ENCODE measurements around the gene POM121. TPM values are rescaled to one million over a fixed set of nuclear protein-coding genes. Genes with fewer than 3 reads are reported as not detected.
"Not testable (repeated sequence)": the region's sequence is repeated elsewhere in the genome, so short reads cannot be mapped to it uniquely, and the experiment has no call there.

The POM121 gene
- total RNA-seq, 2 experiments from 2014 or later: 14.8 to 75.9 TPM

GRCh38 chr7:72963056-72963455 is 38.2 kb downstream of the POM121 start:
- H3K9me2 ChIP-seq (ENCODE audit: insufficient read depth, low read length); H3K79me2 ChIP-seq (ENCODE audit: insufficient read depth, low read depth, low read length); CTCF ChIA-PET (ENCODE audit: unreplicated experiment): not testable (repeated sequence)

GRCh38 chr7:72965186-72965975 is 40.5 kb downstream of the POM121 start:
- H3K79me2 ChIP-seq (ENCODE audit: insufficient read depth, low read depth, low read length); H3K9me2 ChIP-seq (ENCODE audit: insufficient read depth, low read length); H3K4me3 ChIP-seq (ENCODE audit: low read depth, low read length, poor library complexity, severe bottlenecking); H2AFZ ChIP-seq (ENCODE audit: low read length); BruUV-seq (replicated peaks); DNase-seq (ENCODE audit: low spot score); H3K27ac ChIP-seq (ENCODE audit: low read depth, low read length, poor library complexity, severe bottlenecking); H3K36me3 ChIP-seq (ENCODE audit: insufficient read depth, low read length); H4K20me1 ChIP-seq (ENCODE audit: insufficient read depth, low read length); H3K4me2 ChIP-seq (ENCODE audit: low read length); POLR2A ChIA-PET; intact Hi-C loops (cut with micrococcal nuclease; ENCODE audit: unreplicated experiment); H3K4me1 ChIP-seq (ENCODE audit: insufficient read depth, low read length, poor library complexity, severe bottlenecking); H3K9me3 ChIP-seq (ENCODE audit: low read length); CTCF ChIA-PET (ENCODE audit: unreplicated experiment): not testable (repeated sequence)

More at GRCh38 chr7:72963056-72963455, 38.2 kb downstream of the POM121 start:
- intact Hi-C loops (cut with micrococcal nuclease; ENCODE audit: unreplicated experiment); H3K27ac ChIP-seq (ENCODE audit: low read depth, low read length, poor library complexity, severe bottlenecking); DNase-seq (ENCODE audit: low spot score); H3K36me3 ChIP-seq (ENCODE audit: insufficient read depth, low read length); BruUV-seq (replicated peaks); H3K9me3 ChIP-seq (ENCODE audit: low read length); H3K4me1 ChIP-seq (ENCODE audit: insufficient read depth, low read length, poor library complexity, severe bottlenecking); H3K4me3 ChIP-seq (ENCODE audit: low read depth, low read length, poor library complexity, severe bottlenecking); H3K4me2 ChIP-seq (ENCODE audit: low read length); H4K20me1 ChIP-seq (ENCODE audit: insufficient read depth, low read length); POLR2A ChIA-PET; H2AFZ ChIP-seq (ENCODE audit: low read length): not testable (repeated sequence)

DNA sequence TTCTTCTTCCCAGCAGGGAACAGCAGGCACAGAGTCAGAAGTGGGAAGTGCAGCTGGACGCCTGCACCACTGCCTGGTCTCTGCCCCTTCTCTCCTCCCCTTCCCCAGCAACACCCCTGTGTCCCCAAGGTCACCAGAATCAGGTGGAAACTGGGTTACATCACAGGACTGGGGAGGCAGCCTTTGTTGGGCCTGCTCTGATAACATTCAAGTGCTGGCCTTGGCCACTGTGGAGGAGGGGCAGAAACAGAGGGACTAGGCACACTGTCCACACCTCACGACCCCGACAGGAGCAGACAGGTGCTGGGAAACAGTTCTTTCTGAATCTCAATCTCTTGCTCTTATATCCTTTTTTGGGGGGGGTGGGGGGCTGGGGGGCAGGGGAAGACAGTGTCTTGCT is 42.0 kb downstream of the POM121 start:
- H3K9me3 ChIP-seq (ENCODE audit: low read length); CTCF ChIA-PET (ENCODE audit: unreplicated experiment): not testable (repeated sequence)

DNA sequence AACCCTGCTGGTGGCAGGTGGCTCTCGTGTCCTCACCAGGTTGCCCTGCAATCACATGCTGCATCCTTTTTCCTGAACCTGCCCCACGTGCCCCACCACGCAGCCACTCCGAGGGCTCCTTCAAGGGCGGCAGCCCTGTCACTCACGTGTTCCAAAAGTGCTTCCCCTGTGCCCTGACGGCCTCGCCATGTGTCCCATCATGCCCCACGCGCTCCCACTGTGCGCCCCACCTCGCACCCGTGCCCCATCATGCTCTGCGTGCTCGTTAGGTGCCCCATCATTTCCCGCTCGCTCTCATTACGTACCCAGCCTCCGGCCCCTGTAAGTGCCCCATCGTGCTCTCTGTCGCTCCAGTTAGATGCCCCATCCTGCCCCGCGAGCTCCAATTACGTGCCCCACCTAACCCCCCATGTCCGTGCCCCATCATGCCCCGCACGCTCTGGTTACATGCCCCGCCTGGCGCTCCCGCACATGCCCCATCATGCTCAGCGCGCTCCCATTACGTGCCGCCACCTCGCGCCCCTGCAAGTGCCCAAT is 44.2 kb downstream of the POM121 start, which contains the start of gene TRIM74:
TRIM74 (minus strand) TSS at position 487 of the 537 bp plus-strand sequence. CDS start 3,309 bp downstream, outside the sequence.
- DNase-seq (ENCODE audit: low spot score); H3K27ac ChIP-seq (ENCODE audit: low read depth, low read length, poor library complexity, severe bottlenecking); POLR2A ChIA-PET; H3K4me1 ChIP-seq (ENCODE audit: insufficient read depth, low read length, poor library complexity, severe bottlenecking); H3K4me2 ChIP-seq (ENCODE audit: low read length); BruUV-seq (replicated peaks); H3K9me3 ChIP-seq (ENCODE audit: low read length); H3K4me3 ChIP-seq (ENCODE audit: low read depth, low read length, poor library complexity, severe bottlenecking); CTCF ChIA-PET (ENCODE audit: unreplicated experiment); H2AFZ ChIP-seq (ENCODE audit: low read length); H3K36me3 ChIP-seq (ENCODE audit: insufficient read depth, low read length); H4K20me1 ChIP-seq (ENCODE audit: insufficient read depth, low read length); H3K9me2 ChIP-seq (ENCODE audit: insufficient read depth, low read length); H3K79me2 ChIP-seq (ENCODE audit: insufficient read depth, low read depth, low read length); intact Hi-C loops (cut with micrococcal nuclease; ENCODE audit: unreplicated experiment): not testable (repeated sequence)

More for the DNA sequence above, 42.0 kb downstream of the POM121 start:
- BruUV-seq (replicated peaks); H3K4me1 ChIP-seq (ENCODE audit: insufficient read depth, low read length, poor library complexity, severe bottlenecking); H2AFZ ChIP-seq (ENCODE audit: low read length); intact Hi-C loops (cut with micrococcal nuclease; ENCODE audit: unreplicated experiment); DNase-seq (ENCODE audit: low spot score); H3K79me2 ChIP-seq (ENCODE audit: insufficient read depth, low read depth, low read length); H3K27ac ChIP-seq (ENCODE audit: low read depth, low read length, poor library complexity, severe bottlenecking); POLR2A ChIA-PET; H3K4me2 ChIP-seq (ENCODE audit: low read length); H3K4me3 ChIP-seq (ENCODE audit: low read depth, low read length, poor library complexity, severe bottlenecking); H4K20me1 ChIP-seq (ENCODE audit: insufficient read depth, low read length); H3K9me2 ChIP-seq (ENCODE audit: insufficient read depth, low read length); H3K36me3 ChIP-seq (ENCODE audit: insufficient read depth, low read length): not testable (repeated sequence)

DNA sequence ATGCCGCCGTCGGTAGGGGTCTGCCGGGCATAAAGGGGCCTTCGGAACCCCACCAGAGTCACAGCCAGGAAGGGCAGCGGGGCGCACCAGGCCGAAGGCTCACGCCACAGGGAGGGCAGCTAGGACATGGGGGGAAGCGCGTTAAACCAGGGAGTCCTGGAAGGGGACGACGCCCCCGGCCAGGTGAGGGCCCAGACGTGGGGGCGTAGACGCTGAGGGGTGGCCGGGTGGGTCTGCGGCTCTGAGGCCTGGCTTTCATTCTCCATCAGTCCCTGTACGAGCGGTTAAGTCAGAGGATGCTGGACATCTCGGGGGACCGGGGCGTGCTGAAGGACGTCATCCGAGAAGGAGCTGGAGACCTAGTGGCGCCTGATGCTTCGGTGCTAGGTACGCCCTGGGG is 44.8 kb downstream of the POM121 start:
- H3K4me2 ChIP-seq (ENCODE audit: low read length); H3K9me3 ChIP-seq (ENCODE audit: low read length); intact Hi-C loops (cut with micrococcal nuclease; ENCODE audit: unreplicated experiment); H3K36me3 ChIP-seq (ENCODE audit: insufficient read depth, low read length); CTCF ChIA-PET (ENCODE audit: unreplicated experiment); POLR2A ChIA-PET; H3K27ac ChIP-seq (ENCODE audit: low read depth, low read length, poor library complexity, severe bottlenecking); H2AFZ ChIP-seq (ENCODE audit: low read length); H3K9me2 ChIP-seq (ENCODE audit: insufficient read depth, low read length); H3K4me3 ChIP-seq (ENCODE audit: low read depth, low read length, poor library complexity, severe bottlenecking); DNase-seq (ENCODE audit: low spot score); H4K20me1 ChIP-seq (ENCODE audit: insufficient read depth, low read length); H3K79me2 ChIP-seq (ENCODE audit: insufficient read depth, low read depth, low read length); H3K4me1 ChIP-seq (ENCODE audit: insufficient read depth, low read length, poor library complexity, severe bottlenecking); BruUV-seq (replicated peaks): not testable (repeated sequence)

DNA sequence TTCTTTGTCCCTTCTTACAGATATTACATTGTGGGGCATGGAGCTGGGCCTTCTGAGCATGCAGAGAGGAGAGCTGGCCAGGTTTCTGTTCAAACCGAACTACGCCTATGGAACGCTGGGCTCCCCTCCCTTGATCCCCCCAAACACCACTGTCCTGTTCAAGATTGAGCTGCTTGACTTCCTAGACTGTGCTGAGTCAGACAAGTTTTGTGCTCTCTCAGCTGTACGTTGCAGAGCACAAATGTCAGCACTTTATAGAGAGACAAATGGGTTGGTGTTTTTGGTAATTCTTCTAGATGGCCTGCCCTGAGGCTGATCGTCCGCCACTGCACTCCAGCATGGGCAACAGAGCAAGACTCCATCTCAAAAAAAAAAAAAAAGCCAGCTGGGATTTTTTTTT is 46.6 kb downstream of the POM121 start:
- intact Hi-C loops (cut with micrococcal nuclease; ENCODE audit: unreplicated experiment); H3K4me3 ChIP-seq (ENCODE audit: low read depth, low read length, poor library complexity, severe bottlenecking); H3K79me2 ChIP-seq (ENCODE audit: insufficient read depth, low read depth, low read length); H3K4me1 ChIP-seq (ENCODE audit: insufficient read depth, low read length, poor library complexity, severe bottlenecking); H3K27ac ChIP-seq (ENCODE audit: low read depth, low read length, poor library complexity, severe bottlenecking); H2AFZ ChIP-seq (ENCODE audit: low read length); H3K9me2 ChIP-seq (ENCODE audit: insufficient read depth, low read length); H4K20me1 ChIP-seq (ENCODE audit: insufficient read depth, low read length); BruUV-seq (replicated peaks); CTCF ChIA-PET (ENCODE audit: unreplicated experiment); H3K4me2 ChIP-seq (ENCODE audit: low read length); H3K36me3 ChIP-seq (ENCODE audit: insufficient read depth, low read length); POLR2A ChIA-PET; H3K9me3 ChIP-seq (ENCODE audit: low read length); DNase-seq (ENCODE audit: low spot score): not testable (repeated sequence)

All from OCI-LY7 (cell line).